IPS-20b (cell line): ENCODE measurements around the gene FAAH.

Experiments
- H3K27ac ChIP-seq: one replicate; pipeline ENCODE4 v1.5.1; 2013; ENCODE audit warnings: low read length
- H3K27me3 ChIP-seq: 2 replicates; pipeline ENCODE4 v1.6.1; 2013; ENCODE audit warnings: mild to moderate bottlenecking, low read length, inconsistent platforms; ENCODE audit not compliant: insufficient read depth
- H3K36me3 ChIP-seq: 2 replicates; pipeline ENCODE4 v1.6.1; 2013; ENCODE audit warnings: low read depth, mild to moderate bottlenecking, inconsistent platforms, low read length, moderate library complexity; ENCODE audit not compliant: insufficient read depth
- H3K4me1 ChIP-seq: 2 replicates; pipeline ENCODE4 v1.6.1; 2013; ENCODE audit warnings: mild to moderate bottlenecking, control low read depth, inconsistent platforms, low read length, moderate library complexity; ENCODE audit not compliant: insufficient read depth
- H3K4me3 ChIP-seq: 2 replicates; pipeline ENCODE4 v1.5.1; 2013; ENCODE audit warnings: mild to moderate bottlenecking, low read length, inconsistent platforms
- H3K9ac ChIP-seq: 2 replicates; pipeline ENCODE4 v1.6.1; 2013; ENCODE audit warnings: low read depth, mild to moderate bottlenecking, inconsistent platforms, low read length, moderate library complexity
- H3K9me3 ChIP-seq: 2 replicates; pipeline ENCODE4 v1.6.1; 2013; ENCODE audit warnings: mild to moderate bottlenecking, low read depth, low read length, inconsistent platforms; ENCODE audit not compliant: insufficient read depth

Gene FAAH

GRCh38 chr1:46411601-46412341 lies 17.7 kb downstream of the FAAH start:
- Histone ChIP-seq H3K27me3 (no peaks in the 10 kb centered on the region), H3K9ac (no peak overlapping the region), H3K4me1 (peaks cover 6% of the 10 kb centered on the region; the same call in 1 of the 2 replicates)

GRCh38 chr1:46412893-46413595 lies 18.9 kb downstream of the FAAH start:
- Histone ChIP-seq H3K4me1 (no peaks in the 10 kb centered on the region), H3K27me3 (no peaks in the 10 kb centered on the region), H3K9ac (no peak overlapping the region), H3K27ac (no peak overlapping the region), H3K36me3 (peaks cover 6% of the 10 kb centered on the region), H3K9me3 (no peaks in the 10 kb centered on the region), H3K4me3 (no peak overlapping the region)

More at GRCh38 chr1:46411601-46412341, 17.7 kb downstream of the FAAH start:
- Histone ChIP-seq H3K9me3 (no peaks in the 10 kb centered on the region), H3K4me3 (no peak overlapping the region), H3K27ac (no peak overlapping the region), H3K36me3 (peaks cover 6% of the 10 kb centered on the region)

- H3K4me1 ChIP-seq = no peaks in the 10 kb centered on the region
- peaks cover 4% of the 10 kb centered on the region for H3K36me3 ChIP-seq
- H3K27me3 ChIP-seq = no peaks in the 10 kb centered on the region
- no peak overlapping the region for H3K27ac ChIP-seq
- H3K9ac ChIP-seq = no peak overlapping the region
- no peaks in the 10 kb centered on the region for H3K9me3 ChIP-seq
- H3K4me3 ChIP-seq = no peak overlapping the region
Measured at GRCh38 chr1:46413596-46413985, 19.5 kb downstream of the FAAH start.

GRCh38 chr1:46415514-46415913 lies 21.4 kb downstream of the FAAH start:
- H3K4me3 ChIP-seq = no peak overlapping the region

GRCh38 chr1:46418976-46419375 lies 24.9 kb downstream of the FAAH start:
- Histone ChIP-seq H3K9ac (no peak overlapping the region), H3K4me1 (no peaks in the 10 kb centered on the region), H3K9me3 (no peaks in the 10 kb centered on the region), H3K27ac (no peak overlapping the region), H3K27me3 (peaks cover 7% of the 10 kb centered on the region; the same call in 1 of the 2 replicates), H3K36me3 (no peaks in the 10 kb centered on the region), H3K4me3 (no peak overlapping the region)

More at GRCh38 chr1:46415514-46415913, 21.4 kb downstream of the FAAH start:
- H3K9me3 ChIP-seq = no peaks in the 10 kb centered on the region
- H3K27ac ChIP-seq = no peak overlapping the region
- H3K27me3 ChIP-seq = no peaks in the 10 kb centered on the region
- H3K9ac ChIP-seq = no peak overlapping the region
- no peaks in the 10 kb centered on the region for H3K36me3 ChIP-seq
- no peaks in the 10 kb centered on the region for H3K4me1 ChIP-seq

- no peaks in the 10 kb centered on the region for H3K4me1 ChIP-seq
- no peak overlapping the region for H3K27ac ChIP-seq
- no peaks in the 10 kb centered on the region for H3K9me3 ChIP-seq
- peaks cover 7% of the 10 kb centered on the region; the same call in 1 of the 2 replicates for H3K27me3 ChIP-seq
- H3K9ac ChIP-seq = no peak overlapping the region
- H3K4me3 ChIP-seq = no peak overlapping the region
- no peaks in the 10 kb centered on the region for H3K36me3 ChIP-seq
Measured at GRCh38 chr1:46420533-46420915, 26.4 kb downstream of the FAAH start.

GRCh38 chr1:46421739-46422138 lies 27.6 kb downstream of the FAAH start:
- Histone ChIP-seq H3K4me1 (no peaks in the 10 kb centered on the region), H3K36me3 (no peaks in the 10 kb centered on the region), H3K4me3 (no peak overlapping the region), H3K9ac (no peak overlapping the region), H3K27ac (no peak overlapping the region), H3K9me3 (no peaks in the 10 kb centered on the region), H3K27me3 (peaks cover 7% of the 10 kb centered on the region; the same call in 1 of the 2 replicates)

- no peak overlapping the region for H3K4me3 ChIP-seq
- H3K27me3 ChIP-seq = peaks cover 7% of the 10 kb centered on the region; the same call in 1 of the 2 replicates
- no peaks in the 10 kb centered on the region for H3K36me3 ChIP-seq
- no peak overlapping the region for H3K27ac ChIP-seq
- no peaks in the 10 kb centered on the region for H3K9me3 ChIP-seq
- no peak overlapping the region for H3K9ac ChIP-seq
- no peaks in the 10 kb centered on the region for H3K4me1 ChIP-seq
Measured at GRCh38 chr1:46422261-46422871, 28.2 kb downstream of the FAAH start.

GRCh38 chr1:46423574-46424240 lies 29.6 kb downstream of the FAAH start:
- Histone ChIP-seq H3K9ac (no peak overlapping the region), H3K27ac (no peak overlapping the region), H3K4me3 (no peak overlapping the region), H3K36me3 (no peaks in the 10 kb centered on the region), H3K9me3 (no peaks in the 10 kb centered on the region), H3K27me3 (peaks cover 7% of the 10 kb centered on the region; the same call in 1 of the 2 replicates), H3K4me1 (no peaks in the 10 kb centered on the region)

GRCh38 chr1:46424730-46425129 lies 30.6 kb downstream of the FAAH start:
- H3K9me3 ChIP-seq = no peaks in the 10 kb centered on the region
- no peak overlapping the region for H3K27ac ChIP-seq
- H3K36me3 ChIP-seq = no peaks in the 10 kb centered on the region
- no peak overlapping the region for H3K9ac ChIP-seq
- H3K4me3 ChIP-seq = no peak overlapping the region
- H3K4me1 ChIP-seq = no peaks in the 10 kb centered on the region
- H3K27me3 ChIP-seq = peaks cover 7% of the 10 kb centered on the region; the same call in 1 of the 2 replicates

- Histone ChIP-seq H3K9me3 (no peaks in the 10 kb centered on the region), H3K36me3 (no peaks in the 10 kb centered on the region), H3K4me3 (no peak overlapping the region), H3K9ac (no peak overlapping the region), H3K27me3 (peaks cover 7% of the 10 kb centered on the region; the same call in 1 of the 2 replicates), H3K4me1 (no peaks in the 10 kb centered on the region), H3K27ac (no peak overlapping the region)
Measured at GRCh38 chr1:46425726-46426125, 31.6 kb downstream of the FAAH start.
